ENCODE measurements around the gene TMEM59L.

Gene TMEM59L

GRCh38 chr19:18637673-18638630 is 25.3 kb downstream of the TMEM59L start:
- peak; percentile 18 for DNase-seq (ENCODE audit: low spot score)

GRCh38 chr19:18639706-18640243 is 27.1 kb downstream of the TMEM59L start:
- DNase-seq (ENCODE audit: low spot score): no peak

- DNase-seq (ENCODE audit: low spot score): no peak
Observed at GRCh38 chr19:18644196-18645034, 31.7 kb downstream of the TMEM59L start.

GRCh38 chr19:18645035-18645511 is 32.4 kb downstream of the TMEM59L start:
- no peak for DNase-seq (ENCODE audit: low spot score)

GRCh38 chr19:18646535-18647370 is 34.1 kb downstream of the TMEM59L start:
- DNase-seq (ENCODE audit: low spot score): no peak

- DNase-seq (ENCODE audit: low spot score): no peak
Observed at GRCh38 chr19:18647371-18647767, 34.7 kb downstream of the TMEM59L start.

GRCh38 chr19:18647807-18648206 is 35.1 kb downstream of the TMEM59L start:
- no peak for DNase-seq (ENCODE audit: low spot score)

GRCh38 chr19:18648973-18649315 is 36.3 kb downstream of the TMEM59L start:
- DNase-seq (ENCODE audit: low spot score): no peak

- peak; percentile 33 for DNase-seq (ENCODE audit: low spot score)
Observed at GRCh38 chr19:18649371-18650020, 36.8 kb downstream of the TMEM59L start.

- DNase-seq (ENCODE audit: low spot score): no peak
Observed at GRCh38 chr19:18650021-18650390, 37.3 kb downstream of the TMEM59L start.

GRCh38 chr19:18650468-18651041 is 37.9 kb downstream of the TMEM59L start:
- no peak for DNase-seq (ENCODE audit: low spot score)

GRCh38 chr19:18651300-18651699 is 38.6 kb downstream of the TMEM59L start:
- DNase-seq (ENCODE audit: low spot score): no peak

- DNase-seq (ENCODE audit: low spot score): no peak
Observed at GRCh38 chr19:18651733-18652132, 39.1 kb downstream of the TMEM59L start.

- no peak for DNase-seq (ENCODE audit: low spot score)
Observed at GRCh38 chr19:18653853-18654252, 41.2 kb downstream of the TMEM59L start.

- DNase-seq (ENCODE audit: low spot score): no peak
Observed at GRCh38 chr19:18654469-18654868, 41.8 kb downstream of the TMEM59L start.

- no peak for DNase-seq (ENCODE audit: low spot score)
Observed at GRCh38 chr19:18655173-18655844, 42.6 kb downstream of the TMEM59L start.

GRCh38 chr19:18656337-18657086 is 43.8 kb downstream of the TMEM59L start:
- DNase-seq (ENCODE audit: low spot score): no peak

GRCh38 chr19:18657590-18658365 is 45.1 kb downstream of the TMEM59L start:
- no peak for DNase-seq (ENCODE audit: low spot score)
